SK-N-SH (cell line): Measurements from ENCODE around the gene STIM2.

Source experiments
- EP300 ChIP-seq, 2 experiments: IDR thresholded peaks; 2 replicates each; pipeline versions ENCODE4 v1.4.0 to v1.6.1; 2012; ENCODE audit warnings: borderline replicate concordance in 1 of 2, low read depth in 1 of 2, low read length in 1 of 2
- EZH2phosphoT487 ChIP-seq: fragments of 200-600 bp; sonication (generic); IDR thresholded peaks from 2 replicates; pipeline ENCODE4 v1.6.1; 2017; ENCODE audit warnings: low read depth, mixed run types, mild to moderate bottlenecking, antibody characterized with exemption, moderate library complexity, borderline replicate concordance
- GABPA ChIP-seq: IDR thresholded peaks from 2 replicates; pipeline ENCODE4 v1.4.0; 2012; ENCODE audit warnings: low read depth, mild to moderate bottlenecking
- JUND ChIP-seq: IDR thresholded peaks from 2 replicates; pipeline ENCODE4 v1.4.0; 2012
- MXI1 ChIP-seq: IDR thresholded peaks from 2 replicates; pipeline ENCODE4 v1.6.1; 2012; ENCODE audit warnings: mild to moderate bottlenecking, low read depth, low read length, improper control_type of control experiment
- NRF1 ChIP-seq: IDR thresholded peaks from 2 replicates; pipeline ENCODE4 v1.6.1; 2012; ENCODE audit warnings: low read depth, mild to moderate bottlenecking, low read length
- POLR2AphosphoS5 ChIP-seq: IDR thresholded peaks from 2 replicates; pipeline ENCODE4 v1.6.1; 2012; ENCODE audit warnings: low read depth, low read length
- TCF12 ChIP-seq: IDR thresholded peaks from 2 replicates; pipeline ENCODE4 v1.4.0; 2012
- YY1 ChIP-seq: IDR thresholded peaks from 2 replicates; pipeline ENCODE4 v1.4.0; 2012; ENCODE audit warnings: low read depth, mild to moderate bottlenecking
- TF ChIP-seq, protein P1 (sequence below): fragments of 200-600 bp; sonication (generic); IDR thresholded peaks from 2 replicates; pipeline ENCODE4 v1.6.1; 2017; ENCODE audit warnings: antibody characterized with exemption, mild to moderate bottlenecking, moderate library complexity
- TF ChIP-seq, protein P2 (sequence below): IDR thresholded peaks from 2 replicates; pipeline ENCODE4 v1.6.1; 2012; ENCODE audit warnings: mild to moderate bottlenecking, low read depth, low read length, moderate library complexity
- TF ChIP-seq, protein P3 (sequence below): IDR thresholded peaks from 2 replicates; pipeline ENCODE4; 2012
- TF ChIP-seq, protein P4 (sequence below): IDR thresholded peaks from 2 replicates; pipeline ENCODE4 v1.4.0; 2012; ENCODE audit warnings: low read depth
- TF ChIP-seq, protein P5 (sequence below): IDR thresholded peaks from 2 replicates; pipeline ENCODE4 v1.4.0; 2012; ENCODE audit warnings: low read depth, borderline replicate concordance

DNA sequence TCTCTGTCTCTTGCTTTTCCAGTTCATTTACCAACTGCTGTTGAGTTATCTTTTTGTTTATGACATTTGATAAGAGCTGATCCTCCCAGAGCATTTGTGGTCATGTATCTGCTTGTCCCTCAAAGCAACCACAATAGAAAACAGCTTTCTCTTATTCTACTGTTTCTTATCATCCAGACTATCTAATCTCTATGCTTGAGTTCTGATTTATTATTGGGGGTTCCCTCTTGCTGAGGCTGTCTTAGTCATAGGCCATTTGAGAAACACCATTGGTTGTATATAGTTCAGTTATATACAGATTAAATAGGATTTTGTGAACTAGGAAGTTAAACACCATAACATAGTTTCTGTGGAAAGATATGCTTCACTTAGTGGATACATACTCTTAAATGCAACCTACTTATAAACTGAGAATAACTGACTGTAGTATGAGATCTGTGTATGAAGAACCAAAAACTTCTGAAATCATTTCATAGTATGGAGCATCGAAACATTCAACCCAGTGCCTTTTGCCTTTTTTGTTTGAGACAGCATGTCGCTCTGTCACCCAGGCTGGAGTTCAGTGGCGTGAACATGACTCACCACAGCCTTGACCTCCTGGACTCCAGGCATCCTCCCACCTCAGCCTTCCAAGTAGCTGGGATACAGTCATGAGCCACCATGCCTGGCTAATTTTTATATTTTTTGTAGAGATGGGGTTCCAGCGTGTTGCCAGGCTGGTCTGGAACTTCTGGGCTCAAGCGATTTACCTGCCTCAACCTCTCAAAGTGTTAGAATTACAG lies 75.8 kb downstream of the STIM2 start:
- TF ChIP-seq JUND (no peak), EP300 (IDR thresholded peaks at IDR 0.05; ENCODE audit: borderline replicate concordance in 1 of 2, low read depth in 1 of 2, low read length in 1 of 2) (no peak), NRF1 (no peak), TCF12 (peak; percentile 40), GABPA (no peak), YY1 (no peak), EZH2phosphoT487 (no peak), MXI1 (no peak), POLR2AphosphoS5 (no peak)
- TF ChIP-seq, protein P1, sequence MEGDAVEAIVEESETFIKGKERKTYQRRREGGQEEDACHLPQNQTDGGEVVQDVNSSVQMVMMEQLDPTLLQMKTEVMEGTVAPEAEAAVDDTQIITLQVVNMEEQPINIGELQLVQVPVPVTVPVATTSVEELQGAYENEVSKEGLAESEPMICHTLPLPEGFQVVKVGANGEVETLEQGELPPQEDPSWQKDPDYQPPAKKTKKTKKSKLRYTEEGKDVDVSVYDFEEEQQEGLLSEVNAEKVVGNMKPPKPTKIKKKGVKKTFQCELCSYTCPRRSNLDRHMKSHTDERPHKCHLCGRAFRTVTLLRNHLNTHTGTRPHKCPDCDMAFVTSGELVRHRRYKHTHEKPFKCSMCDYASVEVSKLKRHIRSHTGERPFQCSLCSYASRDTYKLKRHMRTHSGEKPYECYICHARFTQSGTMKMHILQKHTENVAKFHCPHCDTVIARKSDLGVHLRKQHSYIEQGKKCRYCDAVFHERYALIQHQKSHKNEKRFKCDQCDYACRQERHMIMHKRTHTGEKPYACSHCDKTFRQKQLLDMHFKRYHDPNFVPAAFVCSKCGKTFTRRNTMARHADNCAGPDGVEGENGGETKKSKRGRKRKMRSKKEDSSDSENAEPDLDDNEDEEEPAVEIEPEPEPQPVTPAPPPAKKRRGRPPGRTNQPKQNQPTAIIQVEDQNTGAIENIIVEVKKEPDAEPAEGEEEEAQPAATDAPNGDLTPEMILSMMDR, result no peak
- TF ChIP-seq, protein P2, sequence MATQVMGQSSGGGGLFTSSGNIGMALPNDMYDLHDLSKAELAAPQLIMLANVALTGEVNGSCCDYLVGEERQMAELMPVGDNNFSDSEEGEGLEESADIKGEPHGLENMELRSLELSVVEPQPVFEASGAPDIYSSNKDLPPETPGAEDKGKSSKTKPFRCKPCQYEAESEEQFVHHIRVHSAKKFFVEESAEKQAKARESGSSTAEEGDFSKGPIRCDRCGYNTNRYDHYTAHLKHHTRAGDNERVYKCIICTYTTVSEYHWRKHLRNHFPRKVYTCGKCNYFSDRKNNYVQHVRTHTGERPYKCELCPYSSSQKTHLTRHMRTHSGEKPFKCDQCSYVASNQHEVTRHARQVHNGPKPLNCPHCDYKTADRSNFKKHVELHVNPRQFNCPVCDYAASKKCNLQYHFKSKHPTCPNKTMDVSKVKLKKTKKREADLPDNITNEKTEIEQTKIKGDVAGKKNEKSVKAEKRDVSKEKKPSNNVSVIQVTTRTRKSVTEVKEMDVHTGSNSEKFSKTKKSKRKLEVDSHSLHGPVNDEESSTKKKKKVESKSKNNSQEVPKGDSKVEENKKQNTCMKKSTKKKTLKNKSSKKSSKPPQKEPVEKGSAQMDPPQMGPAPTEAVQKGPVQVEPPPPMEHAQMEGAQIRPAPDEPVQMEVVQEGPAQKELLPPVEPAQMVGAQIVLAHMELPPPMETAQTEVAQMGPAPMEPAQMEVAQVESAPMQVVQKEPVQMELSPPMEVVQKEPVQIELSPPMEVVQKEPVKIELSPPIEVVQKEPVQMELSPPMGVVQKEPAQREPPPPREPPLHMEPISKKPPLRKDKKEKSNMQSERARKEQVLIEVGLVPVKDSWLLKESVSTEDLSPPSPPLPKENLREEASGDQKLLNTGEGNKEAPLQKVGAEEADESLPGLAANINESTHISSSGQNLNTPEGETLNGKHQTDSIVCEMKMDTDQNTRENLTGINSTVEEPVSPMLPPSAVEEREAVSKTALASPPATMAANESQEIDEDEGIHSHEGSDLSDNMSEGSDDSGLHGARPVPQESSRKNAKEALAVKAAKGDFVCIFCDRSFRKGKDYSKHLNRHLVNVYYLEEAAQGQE, result no peak
- TF ChIP-seq, protein P3, sequence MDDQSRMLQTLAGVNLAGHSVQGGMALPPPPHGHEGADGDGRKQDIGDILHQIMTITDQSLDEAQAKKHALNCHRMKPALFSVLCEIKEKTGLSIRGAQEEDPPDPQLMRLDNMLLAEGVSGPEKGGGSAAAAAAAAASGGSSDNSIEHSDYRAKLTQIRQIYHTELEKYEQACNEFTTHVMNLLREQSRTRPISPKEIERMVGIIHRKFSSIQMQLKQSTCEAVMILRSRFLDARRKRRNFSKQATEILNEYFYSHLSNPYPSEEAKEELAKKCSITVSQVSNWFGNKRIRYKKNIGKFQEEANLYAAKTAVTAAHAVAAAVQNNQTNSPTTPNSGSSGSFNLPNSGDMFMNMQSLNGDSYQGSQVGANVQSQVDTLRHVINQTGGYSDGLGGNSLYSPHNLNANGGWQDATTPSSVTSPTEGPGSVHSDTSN, result peak; percentile 33; the same call in 1 of the 2 replicates
- TF ChIP-seq, protein P4, sequence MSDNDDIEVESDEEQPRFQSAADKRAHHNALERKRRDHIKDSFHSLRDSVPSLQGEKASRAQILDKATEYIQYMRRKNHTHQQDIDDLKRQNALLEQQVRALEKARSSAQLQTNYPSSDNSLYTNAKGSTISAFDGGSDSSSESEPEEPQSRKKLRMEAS, result no peak
- TF ChIP-seq, protein P5, sequence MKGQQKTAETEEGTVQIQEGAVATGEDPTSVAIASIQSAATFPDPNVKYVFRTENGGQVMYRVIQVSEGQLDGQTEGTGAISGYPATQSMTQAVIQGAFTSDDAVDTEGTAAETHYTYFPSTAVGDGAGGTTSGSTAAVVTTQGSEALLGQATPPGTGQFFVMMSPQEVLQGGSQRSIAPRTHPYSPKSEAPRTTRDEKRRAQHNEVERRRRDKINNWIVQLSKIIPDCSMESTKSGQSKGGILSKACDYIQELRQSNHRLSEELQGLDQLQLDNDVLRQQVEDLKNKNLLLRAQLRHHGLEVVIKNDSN, result no peak
